GM18505 (cell line): ENCODE data around the gene CCDC3.

Source experiments
- ATAC-seq: cut with Tn5 transposase; IDR thresholded peaks from one replicate; pipeline ENCODE4 v1.9.1; 2021; ENCODE audit not compliant: unreplicated experiment
- POLR2A ChIP-seq: IDR thresholded peaks from 4 replicates; pipeline ENCODE4 v1.6.1; 2011; ENCODE audit warnings: borderline replicate concordance; ENCODE audit not compliant: insufficient read depth, insufficient read length; ENCODE audit errors: extremely low read depth

Gene CCDC3

DNA sequence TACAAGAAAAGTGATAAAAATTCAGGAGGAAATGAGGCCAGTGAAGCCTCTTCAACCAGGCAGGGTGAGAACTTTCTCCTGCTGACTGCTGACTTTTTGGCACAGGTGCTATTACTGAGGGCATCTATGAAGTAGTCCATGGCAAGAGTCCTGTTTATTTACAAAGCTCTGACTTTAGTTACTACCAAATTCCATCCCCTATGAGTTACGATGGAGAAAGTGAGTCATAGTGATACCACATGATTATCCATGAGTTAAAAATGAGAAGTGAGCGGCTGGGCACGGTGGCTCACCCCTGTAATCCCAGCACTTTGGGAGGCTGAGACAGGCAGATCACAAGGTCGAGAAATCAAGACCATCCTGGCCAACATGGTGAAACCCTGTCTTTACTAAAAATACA lies 19.9 kb downstream of the CCDC3 start:
- ATAC-seq, result no peak
- no peak for TF ChIP-seq POLR2A

- ATAC-seq, result no peak
- no peak for TF ChIP-seq POLR2A
Observed at GRCh38 chr10:12980713-12981306, 20.7 kb downstream of the CCDC3 start.

- ATAC-seq, result no peak
Observed at GRCh38 chr10:12980102-12980661, 21.3 kb downstream of the CCDC3 start.

DNA sequence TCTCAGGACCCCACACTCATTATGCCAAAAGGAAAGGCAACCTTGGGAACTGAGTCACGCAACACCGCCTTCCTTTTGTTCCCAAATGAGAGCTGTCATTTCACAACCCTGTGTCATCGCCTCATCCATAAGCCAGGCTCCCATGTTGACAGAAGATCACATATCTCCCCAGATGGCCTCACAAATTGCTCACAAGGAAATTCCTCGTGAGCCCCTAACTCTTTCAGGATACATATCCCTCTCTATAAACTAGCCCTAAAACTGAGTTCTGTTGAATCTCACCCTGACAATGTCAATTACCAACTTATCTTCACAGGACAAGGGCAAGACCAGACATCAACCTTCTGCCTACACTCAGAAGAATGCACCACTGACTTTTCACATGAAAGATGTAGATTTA lies 22.6 kb downstream of the CCDC3 start:
- no peak for ATAC-seq
- no peak for TF ChIP-seq POLR2A

More at GRCh38 chr10:12980102-12980661, 21.3 kb downstream of the CCDC3 start:
- TF ChIP-seq POLR2A, result no peak

DNA sequence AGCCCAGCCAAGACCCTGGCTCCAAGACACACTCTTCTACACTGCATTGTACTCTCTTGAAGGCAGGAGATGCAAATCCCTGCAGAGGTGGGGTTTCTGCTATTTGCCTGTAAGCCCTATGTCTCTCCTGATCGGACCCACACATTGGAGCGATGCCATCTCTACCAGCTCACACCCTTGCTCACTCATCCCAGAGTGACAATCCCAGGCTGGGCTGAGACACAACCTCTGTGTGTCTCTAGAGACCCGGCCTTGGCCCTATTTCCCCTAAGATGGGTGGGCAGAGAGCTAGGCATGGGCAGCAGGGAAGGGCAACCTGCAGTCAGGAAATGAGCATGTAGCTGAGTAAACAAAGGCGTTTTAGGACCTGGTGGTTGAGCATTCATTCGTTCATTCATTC lies 25.6 kb downstream of the CCDC3 start:
- ATAC-seq, result no peak
- no peak for TF ChIP-seq POLR2A

DNA sequence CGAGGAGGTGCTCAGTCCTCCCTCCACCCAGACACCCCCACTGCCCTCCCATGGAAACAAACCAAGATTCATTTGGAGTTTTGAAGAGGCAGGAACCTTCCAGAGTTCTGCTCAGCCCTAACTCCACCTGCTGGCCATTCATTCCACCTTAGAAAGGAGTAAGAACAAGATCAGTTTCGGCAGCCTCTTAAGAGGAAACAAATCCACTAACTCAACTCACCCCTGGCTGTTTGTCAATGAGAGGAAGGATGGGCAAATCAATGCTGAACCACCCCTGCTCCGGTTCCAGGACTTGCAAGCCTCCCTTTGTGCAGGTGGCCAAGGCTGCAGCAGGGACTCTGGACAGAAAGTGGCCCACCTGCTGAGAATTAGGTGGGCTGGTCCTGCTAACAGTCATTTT lies 26.2 kb downstream of the CCDC3 start:
- no peak for ATAC-seq
- no peak for TF ChIP-seq POLR2A

DNA sequence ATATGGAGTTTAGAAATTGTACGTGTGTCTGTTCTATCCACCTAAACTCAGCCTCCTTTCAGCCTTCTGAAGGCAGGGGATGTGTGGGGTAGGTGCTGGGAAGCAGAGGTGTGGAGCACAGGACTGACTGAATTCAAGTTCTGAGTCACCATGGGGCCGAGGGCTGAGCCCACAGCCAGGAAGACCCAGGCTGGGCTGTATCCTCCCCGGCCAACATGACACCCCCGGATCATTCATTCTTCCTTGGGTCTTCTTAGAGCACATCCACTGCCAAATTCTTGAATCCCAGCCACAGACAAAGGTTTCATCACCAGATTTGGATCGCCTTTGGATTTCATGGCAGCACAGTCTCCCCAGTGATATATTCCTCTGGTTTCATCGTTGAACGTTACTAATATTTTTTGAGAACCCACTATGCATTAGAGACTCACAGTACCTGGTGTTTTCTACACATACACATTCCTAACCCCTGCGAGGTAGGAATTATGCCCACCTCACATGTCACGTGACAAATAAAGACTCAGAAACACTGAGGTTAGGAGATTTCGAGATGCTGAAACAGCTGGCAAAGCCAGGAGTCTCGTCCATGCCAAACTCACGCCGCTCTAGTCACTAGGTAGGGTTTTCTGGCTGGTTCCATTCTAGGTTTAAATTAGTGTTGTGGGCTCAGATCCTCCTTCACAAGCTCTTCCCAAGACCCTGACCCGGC lies 26.9 kb downstream of the CCDC3 start:
- ATAC-seq, result no peak

DNA sequence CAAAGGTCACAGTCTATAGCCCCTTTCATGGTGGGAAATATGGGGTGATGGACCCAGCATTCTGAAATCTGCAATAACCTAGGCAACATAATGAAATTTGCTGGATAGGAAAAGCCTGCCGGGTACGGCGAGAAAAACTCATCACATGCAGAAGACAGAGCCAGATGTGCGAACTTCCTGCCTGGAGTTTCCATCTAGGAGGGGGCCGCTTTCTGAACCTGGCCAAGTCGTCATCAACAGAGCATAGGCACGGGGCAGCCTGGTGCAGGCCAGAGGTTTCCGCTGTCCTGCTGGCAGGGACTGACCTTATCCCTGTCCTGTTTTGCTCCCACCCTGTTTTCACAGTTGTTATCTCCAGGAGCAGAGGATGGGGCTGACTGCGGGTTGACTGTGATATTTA lies 27.4 kb downstream of the CCDC3 start:
- ATAC-seq, result no peak
- no peak for TF ChIP-seq POLR2A

More for the DNA sequence above, 26.9 kb downstream of the CCDC3 start:
- TF ChIP-seq POLR2A, result no peak

GRCh38 chr10:12973149-12973718 lies 28.3 kb downstream of the CCDC3 start:
- TF ChIP-seq POLR2A, result no peak
- ATAC-seq, result no peak

DNA sequence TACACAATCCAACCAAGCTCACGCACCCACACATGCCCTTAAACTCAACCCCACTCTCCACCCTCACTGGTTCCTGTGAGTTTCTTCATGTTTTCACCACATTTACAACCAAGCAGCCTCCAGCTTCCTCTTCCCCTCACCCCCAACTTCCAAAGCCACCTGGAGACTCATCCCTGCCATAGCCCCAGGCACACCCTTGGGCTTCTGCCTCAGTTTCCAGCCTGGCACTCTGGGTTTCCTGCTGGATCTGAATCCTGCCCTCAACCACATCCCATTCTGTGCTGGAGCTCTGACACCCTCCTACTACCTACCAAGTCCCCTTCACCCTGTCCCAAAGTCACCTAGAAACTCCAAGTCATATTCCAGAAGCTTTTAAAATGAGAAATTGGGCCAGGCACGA lies 29.4 kb downstream of the CCDC3 start:
- no peak for TF ChIP-seq POLR2A
- ATAC-seq, result no peak

GRCh38 chr10:12971001-12971788 lies 30.3 kb downstream of the CCDC3 start:
- no peak for TF ChIP-seq POLR2A
- ATAC-seq, result no peak

DNA sequence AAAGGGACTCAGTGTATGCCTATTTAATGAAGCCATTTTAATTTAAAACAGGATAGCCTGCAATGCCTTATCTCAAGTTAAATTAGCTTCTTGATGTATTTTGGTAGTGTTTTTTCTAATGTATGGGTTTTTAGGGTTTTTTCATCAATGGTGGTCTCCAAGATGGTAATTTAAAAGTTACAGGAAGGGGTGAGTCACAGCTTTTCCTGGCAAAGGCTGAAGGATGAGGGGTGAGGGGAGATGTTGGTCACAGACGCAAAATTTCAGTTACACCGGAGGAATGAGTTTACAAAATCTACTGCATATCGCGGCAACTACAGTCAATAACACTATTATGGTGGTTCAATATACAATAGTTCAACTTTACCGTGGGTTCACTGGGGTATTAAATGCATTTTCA lies 31.6 kb downstream of the CCDC3 start:
- no peak for TF ChIP-seq POLR2A
- no peak for ATAC-seq

GRCh38 chr10:12966067-12966466 lies 35.4 kb downstream of the CCDC3 start:
- no peak for ATAC-seq
- TF ChIP-seq POLR2A, result no peak

DNA sequence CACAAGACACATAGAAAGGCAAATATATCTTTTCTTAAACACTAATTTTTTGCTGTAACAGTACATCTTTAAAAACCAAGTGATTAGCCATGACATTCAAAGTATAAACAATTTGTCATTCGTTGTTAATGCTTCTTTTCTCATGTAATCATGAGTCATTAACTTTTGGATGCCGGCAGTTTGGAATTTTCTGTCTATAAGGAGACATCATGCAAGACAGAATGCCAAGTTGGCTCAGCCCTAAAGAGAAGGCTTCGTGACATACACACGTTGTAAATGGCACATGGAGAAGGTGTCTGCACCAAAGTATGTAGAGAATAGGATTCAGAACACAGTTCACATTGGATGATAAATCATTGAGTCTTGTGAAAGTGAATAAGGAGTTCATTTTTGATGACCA lies 35.9 kb downstream of the CCDC3 start:
- no peak for TF ChIP-seq POLR2A
- ATAC-seq, result no peak

- TF ChIP-seq POLR2A, result no peak
- no peak for ATAC-seq
Observed at GRCh38 chr10:12962556-12962955, 39.0 kb downstream of the CCDC3 start.
